GM10266 (cell line): Measurements from ENCODE around the gene KIAA0753.

Experiments
- DNase-seq: peaks from one replicate; pipeline ENCODE4 v3.0.0; 2012; ENCODE audit errors: extremely low spot score
- TF ChIP-seq, protein P1 (sequence below): IDR thresholded peaks from 2 replicates; pipeline ENCODE4 v1.5.1; 2012; ENCODE audit warnings: mild to moderate bottlenecking, low read depth; ENCODE audit not compliant: control insufficient read depth, insufficient read depth; ENCODE audit errors: missing control alignments

The KIAA0753 gene

DNA sequence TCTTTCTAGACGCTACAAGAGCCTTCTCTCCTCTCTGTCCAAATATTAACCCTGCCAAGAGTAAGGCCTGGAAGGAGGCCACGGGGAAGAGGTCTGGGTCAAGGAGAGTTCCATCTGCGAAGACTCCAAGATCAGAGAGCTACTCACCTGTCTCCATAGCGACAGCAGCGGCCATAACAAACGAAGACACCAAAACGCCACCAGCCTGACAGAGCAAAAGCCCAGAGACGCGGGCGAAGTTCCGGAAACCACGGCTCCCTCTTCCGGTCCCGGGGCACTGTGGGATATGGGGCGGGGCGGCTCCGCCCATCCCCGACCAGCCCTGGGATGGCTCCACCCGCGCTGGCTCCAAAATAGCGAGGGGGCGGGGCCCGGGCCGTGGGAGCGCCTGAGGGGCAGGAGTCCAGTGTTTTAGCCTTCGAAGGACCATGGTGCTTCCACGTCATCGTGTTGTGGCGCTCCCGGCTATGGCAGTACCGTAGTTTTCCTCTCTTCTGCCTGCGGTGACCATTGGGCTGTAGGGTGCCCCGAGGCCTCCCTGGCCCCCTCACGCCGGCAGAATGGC, 10.9 kb upstream of the KIAA0753 start, which contains the start of the genes C17orf100 and MED31:
Gene C17orf100, plus strand, starts transcription at position 409 of the 565 bp plus-strand sequence. Its CDS starts 152 bp downstream, at position 561.
Gene MED31, minus strand, starts transcription at position 252 of the 565 bp plus-strand sequence. Its CDS starts 77 bp downstream, at position 175.
- DNase-seq: peak; percentile 98
- TF ChIP-seq, protein P1, sequence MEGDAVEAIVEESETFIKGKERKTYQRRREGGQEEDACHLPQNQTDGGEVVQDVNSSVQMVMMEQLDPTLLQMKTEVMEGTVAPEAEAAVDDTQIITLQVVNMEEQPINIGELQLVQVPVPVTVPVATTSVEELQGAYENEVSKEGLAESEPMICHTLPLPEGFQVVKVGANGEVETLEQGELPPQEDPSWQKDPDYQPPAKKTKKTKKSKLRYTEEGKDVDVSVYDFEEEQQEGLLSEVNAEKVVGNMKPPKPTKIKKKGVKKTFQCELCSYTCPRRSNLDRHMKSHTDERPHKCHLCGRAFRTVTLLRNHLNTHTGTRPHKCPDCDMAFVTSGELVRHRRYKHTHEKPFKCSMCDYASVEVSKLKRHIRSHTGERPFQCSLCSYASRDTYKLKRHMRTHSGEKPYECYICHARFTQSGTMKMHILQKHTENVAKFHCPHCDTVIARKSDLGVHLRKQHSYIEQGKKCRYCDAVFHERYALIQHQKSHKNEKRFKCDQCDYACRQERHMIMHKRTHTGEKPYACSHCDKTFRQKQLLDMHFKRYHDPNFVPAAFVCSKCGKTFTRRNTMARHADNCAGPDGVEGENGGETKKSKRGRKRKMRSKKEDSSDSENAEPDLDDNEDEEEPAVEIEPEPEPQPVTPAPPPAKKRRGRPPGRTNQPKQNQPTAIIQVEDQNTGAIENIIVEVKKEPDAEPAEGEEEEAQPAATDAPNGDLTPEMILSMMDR: no peak

DNA sequence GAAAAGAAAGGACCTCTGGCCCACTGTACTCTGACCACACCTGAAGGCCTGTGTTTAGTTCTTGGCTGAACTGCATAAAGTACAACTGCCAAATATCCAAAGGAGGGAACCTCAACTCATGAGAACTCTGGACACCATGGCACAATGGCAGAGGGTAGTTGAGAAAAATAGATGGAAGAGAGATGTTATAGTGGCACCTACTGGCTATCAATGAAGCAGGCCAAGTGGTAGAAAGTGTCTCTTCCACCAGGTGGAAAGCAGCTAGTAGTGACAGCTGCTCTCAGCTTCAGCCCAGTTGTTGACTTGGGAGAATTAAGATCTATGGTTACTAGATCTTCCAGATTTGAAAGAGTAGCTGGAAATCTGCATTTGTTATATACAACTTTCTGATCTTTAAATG, 7.7 kb upstream of the KIAA0753 start:
- DNase-seq: no peak
- TF ChIP-seq, protein P1: peak; percentile 54

DNA sequence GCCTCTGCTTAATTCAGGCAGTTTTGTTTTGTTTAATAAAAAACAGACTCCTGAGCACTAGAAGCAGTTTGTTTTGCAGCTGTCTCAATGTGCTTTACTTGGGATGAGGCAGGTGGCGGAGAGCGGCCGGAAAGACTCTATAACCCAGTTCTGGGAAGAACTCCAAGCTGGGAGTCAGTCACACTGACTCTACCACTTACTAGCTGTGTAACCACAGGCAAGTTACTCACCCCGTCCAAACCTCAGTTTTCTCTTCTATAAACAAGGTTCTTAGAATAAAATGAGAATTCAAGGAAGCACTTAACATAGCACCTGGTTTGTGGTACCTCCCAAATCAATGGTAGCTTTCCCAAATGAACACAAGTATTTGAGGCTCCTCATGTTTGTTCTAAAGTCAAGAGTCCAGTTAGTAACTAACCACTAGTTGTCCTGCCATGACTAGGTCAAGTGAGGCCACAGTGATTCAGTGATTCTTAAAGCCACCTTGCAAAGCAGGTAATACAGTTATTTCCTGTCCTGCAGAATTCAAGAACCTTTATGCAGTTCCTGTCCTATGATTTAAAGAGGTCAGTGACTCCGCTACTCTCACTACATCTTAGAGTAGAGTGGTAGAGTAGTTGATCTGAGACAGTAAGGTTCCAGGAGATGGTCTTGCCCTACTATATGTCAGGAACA, 3.1 kb upstream of the KIAA0753 start:
- DNase-seq: no peak
- TF ChIP-seq, protein P1: no peak

DNA sequence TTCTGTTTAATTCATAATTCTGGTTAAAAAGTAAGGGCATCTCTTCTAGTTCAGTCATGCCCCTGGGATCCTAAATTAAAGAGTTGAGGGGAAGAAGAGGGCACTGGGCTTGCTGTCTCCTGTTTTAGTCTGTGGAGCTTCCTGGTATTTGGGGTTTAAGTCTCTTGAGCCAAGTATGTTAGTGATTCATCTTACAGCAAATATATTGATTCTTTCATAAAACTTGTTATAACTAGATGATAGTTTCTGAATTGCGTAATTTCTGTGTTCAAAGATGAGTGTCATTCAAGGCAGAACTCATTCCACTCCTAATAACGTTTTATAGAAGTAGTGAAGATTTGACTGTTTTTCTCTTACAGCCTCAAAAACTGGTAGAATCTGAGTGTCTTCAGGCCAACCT, 2.1 kb upstream of the KIAA0753 start:
- DNase-seq: no peak

DNA sequence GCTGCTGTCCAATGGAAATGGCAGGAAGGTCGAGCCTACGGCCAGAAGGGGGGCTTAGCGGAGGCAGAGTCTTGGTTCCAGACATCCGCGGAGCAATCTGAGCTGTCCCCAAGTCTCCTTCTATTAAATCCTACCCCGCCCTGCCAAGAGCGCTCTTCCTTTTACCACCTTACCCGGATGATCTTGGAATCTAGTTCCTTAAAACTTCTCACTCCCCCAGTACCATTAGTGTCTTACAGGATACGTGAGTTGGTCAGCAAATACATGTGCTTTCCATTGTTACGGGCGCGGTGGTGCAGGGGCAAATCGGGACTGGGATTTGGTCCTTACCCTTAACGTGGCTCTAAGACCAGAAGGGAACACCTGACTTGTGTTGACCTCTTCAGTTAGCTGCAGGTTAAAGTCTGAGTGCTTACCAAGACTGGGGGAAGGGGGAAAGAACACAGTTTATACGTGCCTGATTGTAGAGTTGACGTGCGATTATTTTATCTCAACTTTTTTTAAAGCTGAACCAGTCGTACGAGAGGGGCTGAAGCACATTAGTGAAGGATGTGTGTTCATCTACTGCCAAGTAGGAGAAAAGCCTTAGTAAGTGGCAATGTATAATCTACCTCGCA, 844 bp upstream of the KIAA0753 start:
- TF ChIP-seq, protein P1: no peak
- DNase-seq: no peak

More for the DNA sequence above, 2.1 kb upstream of the KIAA0753 start:
- TF ChIP-seq, protein P1: no peak

DNA sequence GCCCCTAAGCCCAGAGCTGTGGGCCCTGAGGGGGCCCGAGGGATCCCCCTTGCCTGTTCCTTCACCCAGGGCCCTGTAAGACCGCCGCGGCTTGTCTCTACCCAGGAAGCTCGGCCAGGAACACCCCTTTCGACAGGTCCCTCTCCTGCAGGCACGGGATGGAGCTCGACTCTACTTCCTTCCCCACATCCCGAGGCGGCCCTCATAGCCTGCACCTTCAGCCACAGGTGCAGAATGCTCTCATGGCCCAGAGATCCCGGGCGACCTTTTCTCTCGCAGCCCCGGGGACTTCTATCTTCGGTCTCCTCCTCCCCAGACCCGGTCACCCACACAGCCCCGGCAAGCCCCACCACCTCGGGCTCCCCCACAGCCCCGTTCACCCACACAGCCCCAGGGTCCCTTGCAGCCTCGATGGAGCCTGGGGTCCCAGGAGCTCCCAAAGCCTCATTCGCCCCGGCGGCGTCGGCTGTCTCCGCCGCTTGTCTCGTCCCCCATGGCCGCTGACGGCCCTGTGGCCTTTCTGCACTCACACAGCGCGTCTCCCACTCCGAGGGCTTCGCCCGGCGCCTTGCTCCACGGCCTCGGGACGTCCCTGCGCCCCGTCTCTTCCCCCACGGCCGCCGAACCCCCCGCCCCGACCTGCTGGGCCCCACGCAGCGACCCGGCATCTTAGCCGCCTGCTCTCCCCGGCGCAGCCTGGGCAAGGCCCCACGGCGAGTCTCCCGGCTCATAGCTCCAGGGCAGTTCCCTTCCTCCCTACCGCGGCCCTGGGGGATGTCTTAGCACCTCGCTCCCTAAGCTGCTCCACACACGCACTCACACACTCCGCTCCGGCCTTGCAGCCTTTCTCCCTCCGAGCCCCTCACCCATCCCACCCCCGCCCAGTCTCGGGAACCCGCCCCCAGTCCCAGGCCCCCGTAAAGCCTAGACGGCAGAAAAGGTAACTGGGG, 650 bp downstream of the KIAA0753 start:
- TF ChIP-seq, protein P1: no peak
- DNase-seq: peak; percentile 43
